Thymus (tissue), 11 donors: Measurements from ENCODE around the gene FMNL1. TPM values are rescaled to one million over a fixed set of nuclear protein-coding genes. Genes with fewer than 3 reads are reported as not detected.
"Not testable (repeated sequence)": the region's sequence is repeated elsewhere in the genome, so short reads cannot be mapped to it uniquely, and the experiment has no call there.

ENCODE experiments used
- DNase-seq, 9 donors: peaks; one replicate each; pipeline ENCODE4 v3.0.0-alpha.2; 2013; ENCODE audit warnings: low spot score in 9 of 9, low read depth in 6 of 9, missing footprints in 1 of 9
- H3K27ac ChIP-seq, 2 donors: one replicate each; pipeline ENCODE4 v1.5.1; 2013; ENCODE audit warnings: control low read depth in 1 of 2, low read depth in 1 of 2, low read length in 1 of 2, mild to moderate bottlenecking in 1 of 2, moderate library complexity in 1 of 2
- H3K27me3 ChIP-seq, 2 donors: one replicate each; pipeline ENCODE4 v1.5.1; 2013; ENCODE audit warnings: low read length in 1 of 2; ENCODE audit not compliant: control insufficient read depth in 2 of 2, insufficient read depth in 1 of 2
- H3K36me3 ChIP-seq, 2 donors: one replicate each; pipeline ENCODE4 v1.5.1; 2013; ENCODE audit warnings: low read length in 1 of 2, mild to moderate bottlenecking in 1 of 2, moderate library complexity in 1 of 2; ENCODE audit not compliant: control insufficient read depth in 2 of 2, insufficient read depth in 2 of 2
- H3K4me1 ChIP-seq, 2 donors: one replicate each; pipeline ENCODE4 v1.5.1; 2013; ENCODE audit warnings: low read length in 2 of 2; ENCODE audit not compliant: control insufficient read depth in 2 of 2, insufficient read depth in 2 of 2
- H3K4me3 ChIP-seq, 2 donors: one replicate each; pipeline ENCODE4 v1.5.1; 2013; ENCODE audit warnings: low read length in 2 of 2, control low read depth in 1 of 2, mild to moderate bottlenecking in 1 of 2
- H3K9me3 ChIP-seq, 2 donors: one replicate each; pipeline ENCODE4 v1.5.1; 2013; ENCODE audit warnings: low read length in 1 of 2, mild to moderate bottlenecking in 1 of 2; ENCODE audit not compliant: control insufficient read depth in 2 of 2, insufficient read depth in 1 of 2
- WGBS: extraction: QIAGEN DNeasy Blood & Tissue Kit; methylation state at CpG from one replicate; pipeline ENCODE4 v1.1.7; 2013; 5-methylcytosine and 5-hydroxymethylcytosine counted together
- polyA plus RNA-seq: library from polyadenylated mRNA; stranded (reverse); fragments of 200-250 nt; gene quantifications from one replicate; pipeline ENCODE4 v1.2.3, GENCODE V29; 2013
- total RNA-seq: library from RNA; stranded (reverse); fragments of 120-200 nt; gene quantifications from one replicate; pipeline ENCODE4 v1.2.4, GENCODE V29; 2013
- donor health status: healthy.

FMNL1 gene
- total and polyA plus RNA-seq, 2 donors = 16.7 to 79.5 TPM

DNA sequence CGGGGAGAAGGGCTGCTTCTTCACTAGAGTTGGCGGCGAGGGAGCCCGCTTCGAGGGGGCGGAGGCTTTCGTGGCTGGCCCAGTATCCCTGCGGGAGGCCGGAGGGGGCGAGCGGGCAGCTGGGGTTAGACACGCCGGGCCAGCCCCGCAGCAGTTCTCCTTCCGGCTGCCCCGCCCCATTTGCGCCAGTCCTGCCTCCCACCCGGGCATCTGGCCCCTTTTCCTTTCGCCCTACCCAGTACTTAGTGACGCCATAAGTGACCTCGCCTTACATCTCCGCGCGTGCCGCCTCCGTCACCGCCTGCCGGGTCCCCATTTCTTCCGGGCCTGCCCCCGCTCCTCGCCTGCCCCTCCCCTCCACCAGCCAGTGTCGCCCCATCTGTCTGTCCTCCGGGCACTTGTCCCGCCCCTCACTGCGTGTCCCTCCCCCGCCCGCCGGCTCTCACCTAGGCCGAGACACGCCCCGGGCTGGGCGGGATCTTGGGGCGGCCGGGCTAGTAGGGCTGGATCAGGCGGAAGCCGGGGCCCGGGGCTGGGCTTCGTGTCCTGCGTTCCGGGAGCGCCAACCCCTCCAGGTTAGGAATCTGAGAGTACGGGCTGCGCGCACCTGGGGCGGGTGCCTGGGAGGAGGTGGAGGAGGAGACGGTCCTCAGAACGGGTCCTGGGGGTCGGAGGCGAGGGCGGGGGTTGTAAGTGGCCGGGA is 25.9 kb downstream of the FMNL1 start:
- Histone ChIP-seq H3K36me3 (peaks cover 52 to 71% of the 10 kb centered on the region in 2 donors), H3K4me1 (peaks cover 40 to 50% of the 10 kb centered on the region in 2 donors), H3K9me3 (peaks cover 0 to 10% of the 10 kb centered on the region in 2 donors), H3K27ac (peak overlapping the region; percentile 94 to 100), H3K27me3 (no peaks in the 10 kb centered on the region), H3K4me3 (peak overlapping the region; percentile 68 to 83)
- WGBS = 2% methylated on average over 61 of the region's 61 CpGs
- peak in 6 of 9 donors; percentile 76 to 95 (median 88) for DNase-seq

- peak in 7 of 9 donors; percentile 72 to 96 (median 89) for DNase-seq
- H3K4me1 ChIP-seq = peaks cover 41 to 50% of the 10 kb centered on the region in 2 donors
- WGBS = under 1% methylated on average over 39 of the region's 39 CpGs
- no peaks in the 10 kb centered on the region for H3K27me3 ChIP-seq
- peak overlapping the region; percentile 68 to 83 for H3K4me3 ChIP-seq
- peaks cover 44 to 63% of the 10 kb centered on the region in 2 donors for H3K36me3 ChIP-seq
- peak overlapping the region; percentile 94 to 100 for H3K27ac ChIP-seq
- peaks cover 0 to 10% of the 10 kb centered on the region in 2 donors for H3K9me3 ChIP-seq
These were observed 26.7 kb downstream of the FMNL1 start for GRCh38 chr17:45248132-45248957.

DNA sequence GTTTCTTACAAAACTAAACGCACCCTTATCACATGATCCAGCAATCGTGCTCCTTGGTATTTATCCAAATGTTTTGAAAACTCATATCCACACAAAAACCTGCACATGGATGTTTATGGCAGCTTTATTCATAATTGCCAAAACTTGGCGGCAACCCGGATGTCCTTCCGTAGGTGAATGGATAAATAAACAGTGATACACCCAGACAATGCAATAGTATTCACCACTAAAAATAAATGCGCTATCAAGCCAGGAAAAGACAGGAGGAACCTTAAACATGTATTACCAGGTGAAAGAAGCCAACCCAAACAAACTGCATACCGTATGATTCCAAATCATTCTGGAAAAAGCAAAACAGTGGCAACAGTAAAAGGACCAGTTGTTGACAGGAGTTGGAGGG is 30.2 kb downstream of the FMNL1 start:
- Histone ChIP-seq H3K27ac (no peak overlapping the region), H3K4me3 (no peak overlapping the region), H3K27me3 (no peaks in the 10 kb centered on the region), H3K36me3 (peaks cover 12 to 31% of the 10 kb centered on the region in 2 donors), H3K9me3 (peaks cover 0 to 10% of the 10 kb centered on the region in 2 donors), H3K4me1 (peaks cover 30 to 43% of the 10 kb centered on the region in 2 donors)
- WGBS = 95% methylated on average over 7 of the region's 7 CpGs
- no peak for DNase-seq

DNA sequence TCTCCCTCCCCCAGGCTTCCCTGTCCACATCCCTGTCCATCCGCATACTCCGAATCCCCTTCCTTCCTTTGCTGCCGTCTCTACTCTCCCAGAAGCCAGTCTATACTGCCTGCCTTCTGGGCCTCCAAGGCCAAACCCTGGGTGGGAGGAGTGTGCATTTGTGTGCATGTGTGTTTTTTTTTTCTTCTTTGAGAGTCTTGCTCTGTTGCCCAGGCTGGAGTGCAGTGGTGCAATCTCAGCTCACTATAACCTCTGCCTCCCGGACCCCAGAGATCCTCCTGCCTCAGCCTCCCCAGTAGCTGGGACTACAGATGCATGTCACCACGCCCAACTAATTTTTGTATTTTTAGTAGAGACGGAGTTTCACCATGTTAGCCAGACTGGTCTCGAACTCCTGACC is 31.6 kb downstream of the FMNL1 start:
- WGBS = 89% methylated on average over 7 of the region's 7 CpGs
- not testable (repeated sequence) for H3K27me3 ChIP-seq, H3K27ac ChIP-seq, H3K4me3 ChIP-seq, H3K9me3 ChIP-seq, DNase-seq
- H3K36me3 ChIP-seq = peaks cover 12 to 35% of the 10 kb centered on the region in 2 donors
- H3K4me1 ChIP-seq = peaks cover 30 to 36% of the 10 kb centered on the region in 2 donors

- H3K36me3 ChIP-seq = peaks cover 12 to 35% of the 10 kb centered on the region in 2 donors
- peaks cover 0 to 10% of the 10 kb centered on the region in 2 donors for H3K9me3 ChIP-seq
- no peaks in the 10 kb centered on the region for H3K27me3 ChIP-seq
- DNase-seq = no peak
- peaks cover 25 to 30% of the 10 kb centered on the region in 2 donors for H3K4me1 ChIP-seq
- no peak overlapping the region for H3K4me3 ChIP-seq
- WGBS = 98% methylated on average over 4 of the region's 4 CpGs
- H3K27ac ChIP-seq = no peak overlapping the region
These were observed 32.2 kb downstream of the FMNL1 start for GRCh38 chr17:45253879-45254278.

GRCh38 chr17:45255358-45255757 is 33.7 kb downstream of the FMNL1 start:
- peaks cover 0 to 7% of the 10 kb centered on the region in 2 donors for H3K9me3 ChIP-seq
- no peak overlapping the region for H3K4me3 ChIP-seq
- peaks cover 14 to 15% of the 10 kb centered on the region in 2 donors for H3K4me1 ChIP-seq
- no peak overlapping the region for H3K27ac ChIP-seq
- 98% methylated on average over 8 of the region's 8 CpGs for WGBS
- no peaks in the 10 kb centered on the region for H3K27me3 ChIP-seq
- H3K36me3 ChIP-seq = peaks cover 7 to 21% of the 10 kb centered on the region in 2 donors
- DNase-seq = no peak

DNA sequence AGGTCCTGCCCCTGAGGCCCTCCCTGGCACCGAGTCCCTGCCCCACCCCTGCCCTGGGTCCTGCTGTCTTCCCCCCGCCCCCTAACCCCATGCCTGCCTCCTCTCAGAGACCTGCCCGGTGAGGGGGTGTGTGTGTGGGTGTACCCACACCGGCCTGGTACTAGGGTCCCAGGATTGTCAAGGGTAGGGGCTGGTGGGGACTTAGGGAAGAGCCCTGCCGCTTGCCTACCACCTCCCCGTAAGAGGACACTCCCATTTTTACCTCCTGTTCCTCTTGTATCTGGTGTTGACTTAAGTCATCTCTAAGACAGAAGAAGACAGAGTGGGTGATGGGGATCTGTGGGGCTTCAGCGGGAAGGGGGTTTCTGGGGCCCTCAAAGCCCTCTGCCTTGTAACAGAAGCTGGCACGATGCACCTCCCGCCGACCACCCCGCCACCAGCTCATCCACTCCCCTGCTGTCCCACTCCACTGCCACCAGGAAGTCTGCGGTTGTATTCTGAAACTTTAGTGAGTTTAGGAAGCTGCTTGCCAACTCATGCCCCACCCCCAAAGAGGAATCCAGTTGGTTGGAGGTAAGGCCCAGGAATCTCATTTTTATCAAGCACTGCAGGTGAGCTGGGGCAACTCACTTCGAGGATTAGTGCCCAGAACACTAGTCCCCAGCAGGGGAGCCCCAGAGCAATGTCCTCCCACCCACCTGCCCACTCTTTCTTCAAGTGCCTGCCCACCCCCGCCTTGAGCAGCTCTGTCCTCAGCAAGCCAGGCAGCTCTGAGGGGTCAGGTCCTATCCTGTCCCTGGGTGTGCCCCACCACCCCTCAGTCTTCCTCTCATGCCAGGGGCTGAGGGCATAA is 34.7 kb downstream of the FMNL1 start:
- no peak for DNase-seq
- H3K27ac ChIP-seq = no peak overlapping the region
- WGBS = 80% methylated on average over 14 of the region's 14 CpGs
- H3K27me3 ChIP-seq = no peaks in the 10 kb centered on the region
- H3K4me3 ChIP-seq = no peak overlapping the region
- peaks cover 4 to 12% of the 10 kb centered on the region in 2 donors for H3K36me3 ChIP-seq
- no peaks in the 10 kb centered on the region for H3K9me3 ChIP-seq
- H3K4me1 ChIP-seq = peaks cover 8 to 9% of the 10 kb centered on the region in 2 donors

GRCh38 chr17:45257115-45257514 is 35.4 kb downstream of the FMNL1 start:
- WGBS = 97% methylated on average over 16 of the region's 16 CpGs

More at GRCh38 chr17:45257115-45257514, 35.4 kb downstream of the FMNL1 start:
- H3K4me3 ChIP-seq = no peak overlapping the region
- no peaks in the 10 kb centered on the region for H3K27me3 ChIP-seq
- H3K27ac ChIP-seq = no peak overlapping the region
- peaks cover 4 to 8% of the 10 kb centered on the region in 2 donors for H3K36me3 ChIP-seq
- H3K9me3 ChIP-seq = no peaks in the 10 kb centered on the region
- peaks cover 10 to 16% of the 10 kb centered on the region in 2 donors for H3K4me1 ChIP-seq
- DNase-seq = no peak
